Measurements from ENCODE around the gene DEFB123.

The DEFB123 gene

DNA sequence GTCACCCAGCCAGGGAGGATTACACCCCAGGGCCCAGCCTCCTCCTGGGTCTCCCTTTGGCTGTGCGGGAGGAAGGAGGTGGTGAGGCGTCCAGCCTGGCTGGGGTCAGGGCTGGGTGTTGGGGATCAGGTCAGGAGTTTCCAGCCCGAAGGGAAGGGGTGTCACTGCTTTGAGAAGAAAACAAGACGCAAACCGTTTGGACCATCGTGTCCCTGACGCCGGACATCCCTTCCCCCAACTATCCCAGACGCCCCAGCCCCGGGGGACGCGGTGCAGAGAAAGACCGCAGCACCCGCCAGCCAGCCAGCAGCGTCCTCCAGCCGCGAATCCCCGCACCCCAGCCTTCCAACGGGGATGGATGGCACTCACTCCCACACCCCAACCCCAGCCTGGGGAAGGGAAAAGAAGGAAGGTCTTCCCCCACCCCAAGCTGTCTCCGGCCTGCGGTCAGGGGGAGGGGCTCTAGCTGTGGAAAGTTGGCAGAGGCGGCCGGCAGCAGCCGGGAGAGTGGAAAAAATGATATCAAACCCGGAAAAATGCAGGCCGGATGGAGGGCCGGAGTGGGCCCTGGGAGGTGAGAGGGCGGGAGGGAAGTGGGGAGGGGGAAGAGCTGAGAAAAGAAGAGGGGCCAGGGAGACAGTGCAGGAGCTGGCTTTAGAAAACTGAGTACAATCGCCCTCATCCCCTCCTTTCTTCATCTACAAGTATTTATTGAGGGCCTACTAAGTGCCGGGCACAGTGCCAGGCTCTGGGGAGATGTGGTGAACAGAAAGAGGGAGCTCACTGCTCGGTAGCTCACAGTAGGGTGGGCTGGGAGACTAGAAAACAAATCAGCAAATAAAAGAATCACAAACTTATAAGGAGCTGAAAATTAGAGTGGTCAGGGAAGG lies 45.3 kb downstream of the DEFB123 start:
- TF ChIP-seq PAX5 (IDR thresholded peaks at IDR 0.05; ENCODE audit: insufficient read depth, low read length, severe bottlenecking): no peak
- no peak for DNase-seq (ENCODE audit: insufficient read length, low spot score)
- FAIRE-seq: no peak

- no peak for FAIRE-seq
- DNase-seq (ENCODE audit: insufficient read length, low spot score): no peak
- TF ChIP-seq POU2F2 (IDR thresholded peaks at IDR 0.05; ENCODE audit: low read depth, low read length): no peak
- no peak for TF ChIP-seq POLR2AphosphoS5 (IDR thresholded peaks at IDR 0.05; ENCODE audit: low read depth, low read length)
- TF ChIP-seq POLR2A (IDR thresholded peaks at IDR 0.05; ENCODE audit: low read depth, low read length): no peak
Observed at GRCh38 chr20:31488115-31488514, 47.7 kb downstream of the DEFB123 start.

DNA sequence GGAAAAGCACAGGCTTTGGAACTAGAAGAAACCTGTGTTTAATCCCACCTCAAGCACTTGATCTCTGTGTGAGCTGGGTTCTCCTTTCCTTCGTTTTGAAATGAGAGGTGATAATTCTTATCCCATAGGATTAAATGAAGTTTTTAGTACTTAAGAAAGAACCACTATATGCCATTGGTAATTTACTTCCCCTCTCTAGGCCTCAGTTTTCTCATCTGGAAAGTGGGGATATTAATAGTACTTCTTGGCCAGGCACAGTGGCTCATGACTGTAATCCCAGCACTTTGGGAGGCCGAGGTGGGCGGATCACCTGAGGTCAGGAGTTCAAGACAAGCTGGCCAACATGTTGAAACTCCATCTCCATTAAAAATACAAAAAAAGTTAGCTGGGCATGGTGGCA lies 48.7 kb downstream of the DEFB123 start:
- no peak for FAIRE-seq
- TF ChIP-seq POU2F2 (IDR thresholded peaks at IDR 0.05; ENCODE audit: low read depth, low read length) (no peak), TAF1 (IDR thresholded peaks at IDR 0.05; ENCODE audit: low read depth, low read length) (no peak), POLR2AphosphoS5 (IDR thresholded peaks at IDR 0.05; ENCODE audit: low read depth, low read length) (no peak), PAX5 (IDR thresholded peaks at IDR 0.05; ENCODE audit: insufficient read depth, low read length, severe bottlenecking) (no peak)

GRCh38 chr20:31490752-31491151 lies 50.3 kb downstream of the DEFB123 start:
- no peak for TF ChIP-seq SPI1 (IDR thresholded peaks at IDR 0.05; ENCODE audit: low read depth, low read length)
- no peak for TF ChIP-seq POU2F2 (IDR thresholded peaks at IDR 0.05; ENCODE audit: low read depth, low read length)
- TF ChIP-seq POLR2AphosphoS5 (IDR thresholded peaks at IDR 0.05; ENCODE audit: low read depth, low read length): no peak
- DNase-seq (ENCODE audit: insufficient read length, low spot score) (no peak), FAIRE-seq (no peak)

More for the DNA sequence above, 48.7 kb downstream of the DEFB123 start:
- DNase-seq (ENCODE audit: insufficient read length, low spot score): no peak

DNA sequence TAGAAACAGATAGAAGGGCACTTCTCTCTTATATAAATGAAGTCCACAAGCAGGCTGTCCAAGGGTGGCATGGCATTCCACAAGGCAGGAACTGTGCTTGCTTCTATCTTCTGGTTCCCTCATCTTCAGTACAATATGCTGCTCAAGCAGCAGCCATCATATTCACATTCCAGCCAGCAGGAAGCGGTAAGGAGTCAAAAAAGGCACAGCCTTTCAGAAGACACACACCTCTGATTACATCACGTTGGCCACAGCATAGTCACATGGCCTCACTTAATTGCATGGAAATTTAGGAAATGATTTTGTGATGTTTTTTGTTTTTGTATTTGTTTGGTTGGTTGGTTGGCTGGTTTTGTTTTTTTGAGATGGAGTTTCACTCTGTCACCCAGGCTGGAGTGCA lies 53.7 kb downstream of the DEFB123 start:
- TF ChIP-seq PAX5 (IDR thresholded peaks at IDR 0.05; ENCODE audit: insufficient read depth, low read length, severe bottlenecking): no peak
- no peak for TF ChIP-seq SPI1 (IDR thresholded peaks at IDR 0.05; ENCODE audit: low read depth, low read length)
- no peak for TF ChIP-seq POLR2A (IDR thresholded peaks at IDR 0.05; ENCODE audit: low read depth, low read length)
- TF ChIP-seq POLR2AphosphoS5 (IDR thresholded peaks at IDR 0.05; ENCODE audit: low read depth, low read length): no peak
- TF ChIP-seq POU2F2 (IDR thresholded peaks at IDR 0.05; ENCODE audit: low read depth, low read length): no peak
- no peak for TF ChIP-seq TAF1 (IDR thresholded peaks at IDR 0.05; ENCODE audit: low read depth, low read length)
- FAIRE-seq (no peak), DNase-seq (ENCODE audit: insufficient read length, low spot score) (no peak)

- FAIRE-seq: no peak
- DNase-seq (ENCODE audit: insufficient read length, low spot score): no peak
- no peak for TF ChIP-seq POU2F2 (IDR thresholded peaks at IDR 0.05; ENCODE audit: low read depth, low read length)
- TF ChIP-seq TAF1 (IDR thresholded peaks at IDR 0.05; ENCODE audit: low read depth, low read length): no peak
- no peak for TF ChIP-seq POLR2AphosphoS5 (IDR thresholded peaks at IDR 0.05; ENCODE audit: low read depth, low read length)
- TF ChIP-seq PAX5 (IDR thresholded peaks at IDR 0.05; ENCODE audit: insufficient read depth, low read length, severe bottlenecking): no peak
- TF ChIP-seq SPI1 (IDR thresholded peaks at IDR 0.05; ENCODE audit: low read depth, low read length): no peak
- no peak for TF ChIP-seq POLR2A (IDR thresholded peaks at IDR 0.05; ENCODE audit: low read depth, low read length)
Observed at GRCh38 chr20:31496761-31497295, 56.4 kb downstream of the DEFB123 start.

DNA sequence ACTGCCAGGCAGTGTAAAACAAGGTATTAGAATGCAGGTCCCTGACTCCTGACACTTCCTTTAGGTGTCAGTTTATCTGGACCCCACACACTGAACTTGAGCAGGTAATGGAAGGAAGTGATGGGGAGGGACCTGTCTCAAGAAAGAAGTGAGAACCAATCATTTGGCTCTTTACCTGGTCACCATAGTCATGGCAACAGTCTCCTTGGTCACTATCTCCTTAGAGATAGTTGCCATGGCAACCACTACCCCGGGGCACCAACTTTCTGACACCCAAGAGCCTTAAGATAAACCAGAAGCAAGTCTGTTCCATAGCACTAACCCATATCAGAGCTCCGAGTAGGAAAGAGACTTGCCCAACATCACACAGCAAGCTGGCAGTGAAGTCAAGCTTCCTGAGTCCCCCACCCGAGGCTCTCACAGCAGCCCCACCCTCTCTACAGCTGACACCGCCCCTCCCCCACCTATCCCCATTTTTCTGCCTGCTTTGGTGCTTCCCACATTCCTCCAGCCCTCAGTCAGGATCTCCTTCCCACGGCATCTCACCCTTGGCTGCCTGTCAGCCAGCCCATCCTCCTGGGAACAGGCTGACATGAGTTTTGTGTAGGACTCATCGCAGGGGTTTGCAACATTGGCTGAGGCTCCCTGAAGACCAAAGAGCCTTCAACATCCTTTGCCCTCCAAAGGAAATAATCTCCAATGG lies 57.6 kb downstream of the DEFB123 start:
- TF ChIP-seq SPI1 (IDR thresholded peaks at IDR 0.05; ENCODE audit: low read depth, low read length): no peak
- no peak for TF ChIP-seq POLR2A (IDR thresholded peaks at IDR 0.05; ENCODE audit: low read depth, low read length)
- TF ChIP-seq TAF1 (IDR thresholded peaks at IDR 0.05; ENCODE audit: low read depth, low read length): no peak
- TF ChIP-seq PAX5 (IDR thresholded peaks at IDR 0.05; ENCODE audit: insufficient read depth, low read length, severe bottlenecking): no peak
- TF ChIP-seq POLR2AphosphoS5 (IDR thresholded peaks at IDR 0.05; ENCODE audit: low read depth, low read length): no peak
- FAIRE-seq (no peak), DNase-seq (ENCODE audit: insufficient read length, low spot score) (no peak)
